LNCAP (cell line): ENCODE measurements around the gene TUBGCP2.

Experiments used
- CTCF ChIP-seq: fragments of 450-650 bp; IDR thresholded peaks from 2 replicates; pipeline ENCODE4 v1.5.1; 2017; ENCODE audit warnings: mild to moderate bottlenecking

The TUBGCP2 gene

GRCh38 chr10:133325440-133326222 lies 17.0 kb upstream of the TUBGCP2 start:
- TF ChIP-seq CTCF = no peak

- TF ChIP-seq CTCF = no peak
Observed at GRCh38 chr10:133324857-133325260, 16.2 kb upstream of the TUBGCP2 start.

- no peak for TF ChIP-seq CTCF
Observed at GRCh38 chr10:133324198-133324792, 15.6 kb upstream of the TUBGCP2 start.

- TF ChIP-seq CTCF = peak; percentile 80
Observed at GRCh38 chr10:133318494-133319127, 9.9 kb upstream of the TUBGCP2 start.

GRCh38 chr10:133316732-133317131 lies 8.1 kb upstream of the TUBGCP2 start:
- TF ChIP-seq CTCF = no peak

- no peak for TF ChIP-seq CTCF
Observed at GRCh38 chr10:133316266-133316665, 7.6 kb upstream of the TUBGCP2 start.

GRCh38 chr10:133315847-133316246 lies 7.2 kb upstream of the TUBGCP2 start:
- no peak for TF ChIP-seq CTCF
